OCI-LY1 (cell line): Measurements from ENCODE around the gene FAM131C.

ENCODE experiments used
- EZH2 ChIP-seq: fragments of 200-600 bp; sonication (generic), shearing (Covaris generic); IDR thresholded peaks from 2 replicates; pipeline ENCODE4 v1.8.0; 2017; ENCODE audit warnings: borderline replicate concordance, mixed run types, mild to moderate bottlenecking, antibody characterized with exemption, low read length, moderate library complexity, mixed read lengths
- TF ChIP-seq, protein P1 (sequence below): fragments of 200-600 bp; sonication (generic), shearing (Covaris generic); IDR thresholded peaks from 2 replicates; pipeline ENCODE4 v1.5.1; 2017; ENCODE audit warnings: mild to moderate bottlenecking, antibody characterized with exemption, low read length, moderate library complexity, mixed read lengths

DNA sequence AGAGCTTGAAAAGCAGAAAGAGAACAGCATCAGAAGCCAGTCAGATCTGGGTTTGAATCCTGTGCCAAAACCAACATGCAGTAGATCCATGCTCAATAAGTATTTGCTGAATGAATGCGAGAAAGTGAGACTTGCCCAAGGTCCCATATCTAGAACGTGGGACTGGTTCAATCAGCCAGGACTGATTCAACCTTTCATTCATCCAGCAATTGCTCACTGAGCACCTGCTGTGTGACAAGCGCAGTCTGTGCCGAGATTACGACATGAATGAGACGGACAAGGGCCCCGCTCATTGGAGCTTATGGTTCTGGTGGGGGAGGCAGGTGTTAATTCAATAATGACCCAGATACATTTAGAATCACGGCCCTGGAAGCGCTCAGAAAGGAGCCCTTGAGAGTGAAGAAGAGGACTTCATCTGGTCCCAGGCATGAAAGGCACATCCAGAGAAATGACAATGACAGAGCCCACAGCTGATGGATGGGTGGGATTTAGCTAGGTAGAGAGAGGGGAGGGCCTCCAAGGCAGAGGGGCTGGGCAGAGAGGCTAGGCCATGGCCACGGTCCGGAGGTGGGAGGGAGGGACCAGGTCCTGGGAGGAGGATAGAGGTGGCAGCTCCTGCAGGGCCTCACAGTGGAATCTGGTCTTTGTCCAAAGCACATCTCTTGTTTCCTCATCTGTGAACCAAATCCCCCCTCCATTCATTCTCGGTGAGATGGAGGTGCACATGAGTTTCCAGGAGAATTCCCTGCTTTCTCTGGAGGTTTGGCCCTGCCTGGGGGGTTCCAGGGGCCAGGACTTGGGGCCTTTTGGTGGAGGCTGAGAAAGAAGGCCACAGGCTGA, 4.2 kb upstream of the FAM131C start:
- TF ChIP-seq, protein P1, sequence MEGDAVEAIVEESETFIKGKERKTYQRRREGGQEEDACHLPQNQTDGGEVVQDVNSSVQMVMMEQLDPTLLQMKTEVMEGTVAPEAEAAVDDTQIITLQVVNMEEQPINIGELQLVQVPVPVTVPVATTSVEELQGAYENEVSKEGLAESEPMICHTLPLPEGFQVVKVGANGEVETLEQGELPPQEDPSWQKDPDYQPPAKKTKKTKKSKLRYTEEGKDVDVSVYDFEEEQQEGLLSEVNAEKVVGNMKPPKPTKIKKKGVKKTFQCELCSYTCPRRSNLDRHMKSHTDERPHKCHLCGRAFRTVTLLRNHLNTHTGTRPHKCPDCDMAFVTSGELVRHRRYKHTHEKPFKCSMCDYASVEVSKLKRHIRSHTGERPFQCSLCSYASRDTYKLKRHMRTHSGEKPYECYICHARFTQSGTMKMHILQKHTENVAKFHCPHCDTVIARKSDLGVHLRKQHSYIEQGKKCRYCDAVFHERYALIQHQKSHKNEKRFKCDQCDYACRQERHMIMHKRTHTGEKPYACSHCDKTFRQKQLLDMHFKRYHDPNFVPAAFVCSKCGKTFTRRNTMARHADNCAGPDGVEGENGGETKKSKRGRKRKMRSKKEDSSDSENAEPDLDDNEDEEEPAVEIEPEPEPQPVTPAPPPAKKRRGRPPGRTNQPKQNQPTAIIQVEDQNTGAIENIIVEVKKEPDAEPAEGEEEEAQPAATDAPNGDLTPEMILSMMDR: no peak
- no peak for TF ChIP-seq EZH2
